ENCODE data around the gene OR5D13. TPM values are rescaled to one million over a fixed set of nuclear protein-coding genes. Genes with fewer than 3 reads are reported as not detected.

The OR5D13 gene, protein sequence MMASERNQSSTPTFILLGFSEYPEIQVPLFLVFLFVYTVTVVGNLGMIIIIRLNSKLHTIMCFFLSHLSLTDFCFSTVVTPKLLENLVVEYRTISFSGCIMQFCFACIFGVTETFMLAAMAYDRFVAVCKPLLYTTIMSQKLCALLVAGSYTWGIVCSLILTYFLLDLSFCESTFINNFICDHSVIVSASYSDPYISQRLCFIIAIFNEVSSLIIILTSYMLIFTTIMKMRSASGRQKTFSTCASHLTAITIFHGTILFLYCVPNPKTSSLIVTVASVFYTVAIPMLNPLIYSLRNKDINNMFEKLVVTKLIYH
- not detected for total RNA-seq
- long read RNA-seq = 0 reads

DNA sequence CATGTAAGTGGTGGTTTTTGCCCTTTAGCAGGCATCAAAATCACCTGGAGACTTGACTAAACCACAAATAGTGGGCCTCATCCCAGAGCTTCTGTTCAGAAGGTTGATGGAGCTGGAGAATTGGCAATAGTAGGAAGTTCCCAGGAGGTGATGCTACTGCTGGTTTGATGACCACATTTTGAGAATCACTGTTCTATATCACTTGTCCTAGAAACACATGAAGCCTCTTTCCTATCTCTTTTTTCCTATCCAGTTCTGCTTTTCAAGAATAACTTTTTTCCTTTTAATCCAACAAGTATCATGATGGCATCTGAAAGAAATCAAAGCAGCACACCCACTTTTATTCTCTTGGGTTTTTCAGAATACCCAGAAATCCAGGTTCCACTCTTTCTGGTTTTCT lies at the start of gene OR5D13:
Gene OR5D13, plus strand, starts transcription at position 301 of the 400 bp plus-strand sequence. Its CDS starts 0 bp downstream, at position 301.
- no peak for ATAC-seq
- no peak for DNase-seq
- intact Hi-C loops (cut with micrococcal nuclease) = no loop called here

DNA sequence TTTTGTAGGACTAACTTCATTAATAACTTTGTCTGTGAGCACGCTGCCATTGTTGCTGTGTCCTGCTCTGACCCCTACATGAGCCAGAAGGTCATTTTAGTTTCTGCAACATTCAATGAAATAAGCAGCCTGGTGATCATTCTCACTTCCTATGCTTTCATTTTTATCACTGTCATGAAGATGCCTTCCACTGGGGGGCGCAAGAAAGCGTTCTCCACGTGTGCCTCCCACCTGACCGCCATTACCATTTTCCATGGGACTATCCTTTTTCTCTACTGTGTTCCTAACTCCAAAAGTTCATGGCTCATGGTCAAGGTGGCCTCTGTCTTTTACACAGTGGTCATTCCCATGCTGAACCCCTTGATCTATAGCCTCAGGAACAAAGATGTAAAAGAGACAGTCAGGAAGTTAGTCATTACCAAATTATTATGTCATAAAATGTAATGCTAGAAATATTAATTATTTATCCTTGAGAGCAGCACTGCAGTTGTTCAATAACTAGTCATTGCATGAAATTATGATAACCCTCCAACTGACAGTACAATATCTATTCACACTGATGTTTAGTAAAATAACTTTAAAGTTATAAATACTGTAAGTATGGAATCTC lies 46.4 kb upstream of the OR5D13 start:
- intact Hi-C loops (cut with micrococcal nuclease) = no loop called here
- DNase-seq (no peak), ATAC-seq (no peak)

DNA sequence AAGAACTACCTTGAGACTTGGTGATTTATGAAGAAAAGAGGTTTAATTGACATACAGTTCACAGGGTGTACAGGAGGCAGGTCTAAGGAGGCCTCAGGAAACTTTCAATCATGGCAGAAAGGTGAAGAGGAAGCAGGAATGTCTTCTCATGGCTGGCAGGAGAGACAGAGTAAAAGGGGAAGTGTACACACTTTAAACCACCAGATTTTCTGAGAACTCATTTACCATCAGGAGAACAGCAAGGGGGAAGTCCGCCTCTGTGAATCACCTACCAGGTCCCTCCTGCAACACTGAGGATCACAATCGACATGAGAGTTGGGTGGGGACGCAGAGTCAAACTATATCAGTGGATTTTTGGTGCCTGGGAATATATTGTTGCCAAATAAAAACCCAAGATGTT lies 40.3 kb upstream of the OR5D13 start:
- ATAC-seq (no peak), DNase-seq (no peak)
- intact Hi-C loops (cut with micrococcal nuclease) = no loop called here

DNA sequence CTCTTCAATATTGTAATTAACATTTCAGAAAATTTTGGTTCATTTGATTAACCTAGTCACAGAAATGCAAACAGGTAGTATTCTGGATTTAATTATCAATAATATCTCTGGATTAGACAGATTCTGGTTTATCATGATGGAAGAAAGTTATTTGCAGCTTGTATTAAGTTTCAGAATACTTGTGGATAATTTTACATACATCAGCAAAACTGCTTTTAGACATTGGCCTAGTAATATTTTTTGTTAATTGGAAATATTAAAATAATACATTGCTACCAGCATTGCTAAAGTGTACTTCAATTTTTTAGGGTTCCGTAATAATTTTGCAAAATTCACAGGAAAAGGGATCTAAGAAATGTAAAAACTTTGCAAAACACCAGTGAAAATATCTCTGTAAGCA lies 18.4 kb downstream of the OR5D13 start:
- ATAC-seq (no peak), DNase-seq (no peak)
- intact Hi-C loops (cut with micrococcal nuclease) = no loop called here

DNA sequence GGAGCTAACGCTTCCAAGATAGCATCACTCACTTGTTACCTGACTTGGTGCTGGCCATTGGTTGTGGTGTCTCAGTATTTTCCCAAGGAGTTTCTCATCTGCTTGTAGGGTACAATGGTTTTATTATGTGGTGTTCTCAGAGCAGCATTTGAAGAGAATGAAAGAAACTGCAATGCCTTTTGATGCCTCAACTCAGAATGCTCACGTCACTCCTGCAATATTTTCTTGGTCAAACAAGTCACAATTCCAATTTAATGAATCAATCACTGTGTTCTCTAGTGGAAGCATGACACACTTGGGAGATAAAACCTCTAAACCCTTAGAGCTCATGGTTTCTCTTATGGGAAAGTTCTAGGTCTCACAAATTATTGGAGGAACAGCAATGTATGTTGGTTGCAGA lies 20.1 kb downstream of the OR5D13 start:
- ATAC-seq (no peak), DNase-seq (no peak)

DNA sequence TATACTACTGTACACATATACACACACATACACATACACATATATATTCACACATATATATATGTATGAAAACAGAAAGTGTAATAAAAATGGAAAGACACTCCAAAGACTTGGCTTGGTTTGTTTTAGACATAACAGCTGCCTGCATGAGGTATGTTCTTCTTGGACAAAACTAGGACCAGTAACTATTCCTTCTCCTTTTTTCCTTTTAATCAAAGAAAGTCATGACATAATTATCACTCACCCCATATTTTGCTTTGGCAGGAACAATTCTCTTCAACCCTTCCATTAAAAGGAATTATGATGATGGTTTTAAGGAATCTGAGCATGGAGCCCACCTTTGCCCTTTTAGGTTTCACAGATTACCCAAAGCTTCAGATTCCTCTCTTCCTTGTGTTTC lies 22.0 kb downstream of the OR5D13 start, which contains the start of gene OR5D14:
Gene OR5D14, plus strand, starts transcription at position 301 of the 400 bp plus-strand sequence. Its CDS starts 0 bp downstream, at position 301.
- DNase-seq (no peak), ATAC-seq (no peak)
- intact Hi-C loops (cut with micrococcal nuclease) = no loop called here

More for the DNA sequence above, 20.1 kb downstream of the OR5D13 start:
- intact Hi-C loops (cut with micrococcal nuclease) = no loop called here

DNA sequence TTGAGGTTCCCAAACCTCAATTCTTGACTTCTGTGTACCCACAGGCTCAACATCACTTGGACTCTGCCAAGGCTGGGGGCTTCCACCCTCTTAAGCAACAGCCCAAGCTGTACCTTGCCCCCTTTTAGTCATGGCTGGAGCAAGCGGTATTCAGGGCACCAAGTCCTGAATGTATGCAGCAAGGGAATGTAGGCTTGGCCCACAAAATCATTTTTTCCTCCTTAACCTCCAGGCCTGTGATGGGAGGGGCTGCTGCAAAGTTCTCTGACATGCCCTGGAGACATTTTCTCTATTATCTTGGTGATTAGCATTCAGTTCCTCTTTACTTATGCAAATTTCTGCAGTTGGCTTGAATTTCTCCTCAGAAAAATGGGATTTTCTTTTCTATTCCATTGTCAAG lies 33.0 kb downstream of the OR5D13 start:
- intact Hi-C loops (cut with micrococcal nuclease) = no loop called here
- ATAC-seq = no peak

DNA sequence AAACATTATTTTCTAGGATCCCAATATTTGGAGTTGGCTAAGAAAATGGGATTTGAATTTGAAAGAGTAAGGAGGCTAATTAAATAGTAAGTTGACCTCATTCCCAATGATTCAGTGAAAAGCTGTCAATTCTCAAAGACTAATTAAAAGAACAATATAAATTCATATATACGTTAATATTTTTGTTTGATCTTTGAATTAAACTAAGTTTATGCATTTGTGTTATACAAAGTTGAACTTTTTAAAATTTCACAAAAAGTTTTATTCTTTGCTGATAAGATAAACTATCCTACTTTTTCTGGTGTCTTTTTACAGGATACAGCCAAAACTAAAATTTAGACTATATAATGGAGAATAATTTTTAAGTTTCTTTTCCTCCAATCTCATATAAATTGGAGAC lies 37.8 kb downstream of the OR5D13 start, which contains the start of gene OR5L1:
Gene OR5L1, plus strand, starts transcription at position 301 of the 400 bp plus-strand sequence. CDS start 100 bp downstream, outside the sequence.
- DNase-seq (no peak), ATAC-seq (no peak)
- intact Hi-C loops (cut with micrococcal nuclease) = no loop called here

More for the DNA sequence above, 33.0 kb downstream of the OR5D13 start:
- DNase-seq = no peak

DNA sequence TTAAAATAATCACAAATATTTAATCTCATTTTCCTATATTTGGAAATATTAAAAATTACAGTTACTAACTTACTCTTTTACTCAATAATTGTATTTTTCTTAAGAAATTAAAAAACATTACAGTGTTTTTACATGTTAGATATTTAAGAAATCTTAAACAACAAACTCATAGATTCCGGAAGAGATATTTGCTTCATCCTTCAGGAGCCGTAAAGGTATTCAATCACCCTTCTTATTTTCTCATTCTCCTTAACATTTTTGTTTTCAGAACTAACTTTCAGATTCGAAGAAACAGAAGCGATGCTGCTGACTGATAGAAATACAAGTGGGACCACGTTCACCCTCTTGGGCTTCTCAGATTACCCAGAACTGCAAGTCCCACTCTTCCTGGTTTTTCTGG lies 46.1 kb downstream of the OR5D13 start, which contains the start of gene OR5D18:
Gene OR5D18, plus strand, starts transcription at position 301 of the 400 bp plus-strand sequence. Its CDS starts 0 bp downstream, at position 301.
- ATAC-seq = no peak
- intact Hi-C loops (cut with micrococcal nuclease) = no loop called here
- no peak for DNase-seq

Other genes with a start within 250 kb of the OR5D13 start
- gene OR4C15, start 219.0 kb upstream of the OR5D13 start, total RNA-seq = not detected
- not detected for gene OR4C16, start 201.3 kb upstream of the OR5D13 start, total RNA-seq
- gene OR4C11, start 165.8 kb upstream of the OR5D13 start, total RNA-seq = not detected
- gene OR4P4, start 138.3 kb upstream of the OR5D13 start, total RNA-seq = not detected
- gene OR4S2, start 125.1 kb upstream of the OR5D13 start, total RNA-seq = not detected
- gene OR4C6, start 111.2 kb upstream of the OR5D13 start, total RNA-seq = not detected
- gene OR5D14, start 22.1 kb downstream of the OR5D13 start, total RNA-seq = not detected
- not detected for gene OR5L1, start 37.9 kb downstream of the OR5D13 start, total RNA-seq
- not detected for gene OR5D18, start 46.2 kb downstream of the OR5D13 start, total RNA-seq
- not detected for gene OR5L2, start 53.8 kb downstream of the OR5D13 start, total RNA-seq
- gene OR5D16, start 65.3 kb downstream of the OR5D13 start, total RNA-seq = not detected
- gene TRIM51, start 109.9 kb downstream of the OR5D13 start, total RNA-seq = not detected
- not detected for gene OR5W2, start 141.1 kb downstream of the OR5D13 start, total RNA-seq
- not detected for gene OR5I1, start 163.0 kb downstream of the OR5D13 start, total RNA-seq
- not detected for gene OR10AG1, start 196.5 kb downstream of the OR5D13 start, total RNA-seq
- gene OR5F1, start 221.2 kb downstream of the OR5D13 start, total RNA-seq = not detected